GM12892 (cell line): Measurements from ENCODE around the gene KCTD1.

Experiments used
- POLR2AphosphoS5 ChIP-seq: IDR thresholded peaks from 2 replicates; pipeline ENCODE4 v1.6.1; 2011; ENCODE audit warnings: low read depth, low read length, control low read depth
- TAF1 ChIP-seq: IDR thresholded peaks from 2 replicates; pipeline ENCODE4 v1.6.1; 2011; ENCODE audit warnings: low read depth, mild to moderate bottlenecking, control low read depth, low read length, borderline replicate concordance

GRCh38 chr18:26459884-26460283, 88.5 kb downstream of the KCTD1 start:
- no peak for TF ChIP-seq TAF1
- TF ChIP-seq POLR2AphosphoS5, result no peak
